ENCODE data around the gene HAPLN3. TPM values are rescaled to one million over a fixed set of nuclear protein-coding genes. Genes with fewer than 3 reads are reported as not detected.

Gene HAPLN3
- total RNA-seq, 1 experiment from 2014 or later: 168 TPM

- TSS peak; percentile 65 for BruUV-seq (replicated peaks)
- POLR2A ChIA-PET: no interaction called here
- TF ChIP-seq POLR2AphosphoS5 (IDR thresholded peaks at IDR 0.05; ENCODE audit: low read depth, low read length) (peak; percentile 29; the same call in 1 of the 2 replicates), SIN3A (IDR thresholded peaks at IDR 0.05; ENCODE audit: borderline replicate concordance, insufficient read depth, low read depth, low read length) (no peak)
These were observed 3.4 kb upstream of the HAPLN3 start for GRCh38 chr15:88898736-88899135.

GRCh38 chr15:88897456-88898194 lies 2.3 kb upstream of the HAPLN3 start:
- Histone ChIP-seq H3K27ac (ENCODE audit: low read length) (peak overlapping the region; percentile 88), H3K9me3 (ENCODE audit: control insufficient read depth, insufficient read depth, low read depth, low read length) (no peaks in the 10 kb centered on the region), H3K4me1 (ENCODE audit: control insufficient read depth, insufficient read depth, low read length) (peaks cover 67% of the 10 kb centered on the region), H3K4me3 (ENCODE audit: low read depth in 2 of 2, low read length in 2 of 2) (peak overlapping the region in 1 of 2 experiments; percentile 30; a peak in 1 of 4 replicates), H3K36me3 (ENCODE audit: control insufficient read depth, insufficient read depth, low read length) (peaks cover 3% of the 10 kb centered on the region; the same call in 1 of the 2 replicates), H3K27me3 (ENCODE audit: control insufficient read depth, insufficient read depth, low read length) (no peaks in the 10 kb centered on the region)
- ChIA-PET POLR2A (interaction anchor here (1.7 kb wide), 1 partner anchor 121 kb away, joined by 3 read pairs; no protein-coding TSS in a partner anchor), CTCF (interaction anchor here (0.6 to 1.0 kb wide), 6 partner anchors 96 to 1332 kb away, joined by 3 to 6 read pairs (median 4); no protein-coding TSS in a partner anchor)
- peak; percentile 65 for ATAC-seq
- peak; percentile 37 for TF ChIP-seq POLR2AphosphoS5 (IDR thresholded peaks at IDR 0.05; ENCODE audit: low read depth, low read length)
- TF ChIP-seq TCF7L2 (IDR thresholded peaks at IDR 0.05; ENCODE audit: low read depth, low read length): 0 out of 2 replicates have a peak, but pooled peaks have one; percentile 30
- peak; percentile 84 for TF ChIP-seq CTCF (IDR thresholded peaks at IDR 0.05)
- 0 out of 2 replicates have a peak, but pooled peaks have one; percentile 29 for TF ChIP-seq SIN3A (IDR thresholded peaks at IDR 0.05; ENCODE audit: borderline replicate concordance, insufficient read depth, low read depth, low read length)
- no peak for TF ChIP-seq REST (IDR thresholded peaks at IDR 0.05; ENCODE audit: insufficient read depth in 1 of 2, low read depth in 2 of 2, low read length in 1 of 2)
- intact Hi-C loops (cut with micrococcal nuclease; ENCODE audit: unreplicated experiment): no loop called here
- DNase-seq (ENCODE audit: low read depth, low spot score): no peak
- in situ Hi-C loops (cut with HindIII; ENCODE audit: low pct_unique_long_range_greater_than_20kb, low sequenced_read_pairs): no loop called here
- no TSS peak for BruUV-seq (replicated peaks)

More at GRCh38 chr15:88898736-88899135, 3.4 kb upstream of the HAPLN3 start:
- DNase-seq (ENCODE audit: low read depth, low spot score) (no peak), ATAC-seq (no peak)
- H3K27me3 ChIP-seq (ENCODE audit: control insufficient read depth, insufficient read depth, low read length): no peaks in the 10 kb centered on the region
- in situ Hi-C loops (cut with HindIII; ENCODE audit: low pct_unique_long_range_greater_than_20kb, low sequenced_read_pairs) (no loop called here), intact Hi-C loops (cut with micrococcal nuclease; ENCODE audit: unreplicated experiment) (no loop called here)
- CTCF ChIA-PET: interaction anchor here (0.6 kb wide), 1 partner anchor 95 kb away, joined by 4 read pairs; no protein-coding TSS in a partner anchor
- H3K27ac ChIP-seq (ENCODE audit: low read length): peak overlapping the region; percentile 82
- no peak overlapping the region for H3K4me3 ChIP-seq (ENCODE audit: low read depth in 2 of 2, low read length in 2 of 2)
- H3K36me3 ChIP-seq (ENCODE audit: control insufficient read depth, insufficient read depth, low read length): peaks cover 5% of the 10 kb centered on the region; the same call in 1 of the 2 replicates
- peaks cover 76% of the 10 kb centered on the region for H3K4me1 ChIP-seq (ENCODE audit: control insufficient read depth, insufficient read depth, low read length)
- H3K9me3 ChIP-seq (ENCODE audit: control insufficient read depth, insufficient read depth, low read depth, low read length): no peaks in the 10 kb centered on the region
